Right lobe of liver (tissue), 6 donors: ENCODE data around the gene RIPOR3. TPM values are rescaled to one million over a fixed set of nuclear protein-coding genes. Genes with fewer than 3 reads are reported as not detected.
"Not testable (repeated sequence)": the region's sequence is repeated elsewhere in the genome, so short reads cannot be mapped to it uniquely, and the experiment has no call there.

Experiments used
- ATAC-seq, 4 donors: fragments of 200-7000 bp; cut with Tn5 transposase; one replicate each; pipeline ENCODE4 v1.9.1; 2020; ENCODE audit warnings: mild to moderate bottlenecking in 4 of 4, moderate library complexity in 4 of 4
- DNase-seq, 3 donors: peaks; one replicate each; pipeline ENCODE4 v3.0.0-alpha.2; 2020
- H3K27ac ChIP-seq, 3 donors: fragments of 200-600 bp; one replicate each; pipeline ENCODE4 v1.8.0; 2022
- H3K27me3 ChIP-seq, 2 donors: fragments of 200-600 bp; one replicate each; pipeline ENCODE4 v1.8.0; 2022
- H3K36me3 ChIP-seq, 4 donors: fragments of 200-600 bp; sonication (generic) in 1 of 4; one replicate each; pipeline versions ENCODE4 v1.5.1 to v1.8.0; 2017 to 2022; ENCODE audit warnings: control low read depth in 1 of 4
- H3K4me1 ChIP-seq, 4 donors: fragments of 200-600 bp; sonication (generic) in 1 of 4; one replicate each; pipeline versions ENCODE4 v1.5.1 to v1.8.0; 2017 to 2022; ENCODE audit warnings: control low read depth in 1 of 4
- H3K4me3 ChIP-seq, 3 donors: fragments of 200-600 bp; one replicate each; pipeline ENCODE4 v1.8.0; 2022
- H3K9me3 ChIP-seq, 4 donors: fragments of 200-600 bp; sonication (generic) in 1 of 4; one replicate each; pipeline versions ENCODE4 v1.5.1 to v1.8.0; 2017 to 2022; ENCODE audit warnings: control low read depth in 1 of 4
- CTCF ChIP-seq, 4 donors: fragments of 200-600 bp in 3 of 4; fragments of 450-650 bp in 1 of 4; IDR thresholded peaks; one replicate each; pipeline versions ENCODE4 v1.5.1 to v1.8.0; 2016 to 2022; ENCODE audit warnings: antibody characterized with exemption in 4 of 4, mild to moderate bottlenecking in 2 of 4
- POLR2A ChIP-seq: fragments of 450-650 bp; IDR thresholded peaks from one replicate; pipeline ENCODE4 v1.6.1; 2017; ENCODE audit warnings: antibody characterized with exemption, mild to moderate bottlenecking
- WGBS: methylation state at CpG from one replicate; pipeline ENCODE4 v1.1.6; 2018; ENCODE audit warnings: low coverage, low lambda C conversion rate; ENCODE audit not compliant: insufficient coverage; ENCODE audit errors: missing lambda C conversion rate; 5-methylcytosine and 5-hydroxymethylcytosine counted together
- intact Hi-C, 2 donors: fragments of 100-400 bp; cut with DNase I; formaldehyde crosslinking; loops; one replicate each; pipeline versions ENCODE4 v1.11.2 to v1.14.1; 2022
- total RNA-seq, 6 experiments: library from RNA; depleted of rRNA in 2 of 6; stranded (reverse); fragments of >200 nt in 2 of 6; fragmentation: NEBNext Ultra II Directional in 3 of 6; extraction: Animal tissue kit (Norgen Biotek cat#: 25700) in 3 of 6; gene quantifications; one replicate each; pipeline versions ENCODE4 v1.1.0 to v1.2.4, GENCODE V29; 2016 to 2023
- donor health status: DM: no; HTN: yes; CAD: no.
- donor health status: DM: no; HTN: no; CAD: no.
- donor health status: DM: no; HTN: no; CAD: no.
- donor health status: DM: no; HTN: yes; CAD: no.
- donor health status: DM: no; HTN: yes; CAD: no.

RIPOR3 gene
- total RNA-seq, 6 experiments from 2014 or later = 4.8 to 13.8 (median 8.9) TPM

GRCh38 chr20:50717974-50718761, 26.8 kb upstream of the RIPOR3 start:
- H3K27me3 ChIP-seq = no peaks in the 10 kb centered on the region

GRCh38 chr20:50717312-50717711, 26.0 kb upstream of the RIPOR3 start:
- Histone ChIP-seq H3K27me3 (no peaks in the 10 kb centered on the region), H3K4me3 (no peak overlapping the region), H3K36me3 (no peaks in the 10 kb centered on the region), H3K9me3 (no peaks in the 10 kb centered on the region), H3K27ac (no peak overlapping the region), H3K4me1 (no peaks in the 10 kb centered on the region)
- intact Hi-C loops = no loop called here
- 83% methylated on average over 1 of the region's 2 CpGs for WGBS
- ATAC-seq (no peak), DNase-seq (no peak)
- TF ChIP-seq POLR2A = no peak
- TF ChIP-seq CTCF (IDR thresholded peaks at IDR 0.05) = no peak

More at GRCh38 chr20:50717974-50718761, 26.8 kb upstream of the RIPOR3 start:
- no peak for DNase-seq
- no peak for ATAC-seq
- TF ChIP-seq POLR2A (no peak), CTCF (IDR thresholded peaks at IDR 0.05) (no peak)
- H3K9me3 ChIP-seq = no peaks in the 10 kb centered on the region
- intact Hi-C loops = no loop called here
- H3K36me3 ChIP-seq = no peaks in the 10 kb centered on the region
- no peaks in the 10 kb centered on the region for H3K4me1 ChIP-seq
- 73% methylated on average over 13 of the region's 13 CpGs for WGBS
- no peak overlapping the region for H3K4me3 ChIP-seq
- H3K27ac ChIP-seq = no peak overlapping the region

- ATAC-seq (no peak), DNase-seq (no peak)
- WGBS = 67% methylated on average over 1 of the region's 1 CpG
- H3K36me3 ChIP-seq = no peaks in the 10 kb centered on the region
- no peaks in the 10 kb centered on the region for H3K27me3 ChIP-seq
- H3K4me1 ChIP-seq = no peaks in the 10 kb centered on the region
- no peaks in the 10 kb centered on the region for H3K9me3 ChIP-seq
- intact Hi-C loops = no loop called here
- TF ChIP-seq POLR2A = no peak
- TF ChIP-seq CTCF (IDR thresholded peaks at IDR 0.05) = no peak
- H3K27ac ChIP-seq = no peak overlapping the region
- no peak overlapping the region for H3K4me3 ChIP-seq
Observed at GRCh38 chr20:50716518-50716917, 25.2 kb upstream of the RIPOR3 start.

GRCh38 chr20:50715694-50716093, 24.4 kb upstream of the RIPOR3 start:
- Histone ChIP-seq H3K4me3 (no peak overlapping the region), H3K27ac (no peak overlapping the region), H3K27me3 (no peaks in the 10 kb centered on the region), H3K9me3 (no peaks in the 10 kb centered on the region), H3K36me3 (no peaks in the 10 kb centered on the region), H3K4me1 (peaks cover 0 to 3% (median 0%) of the 10 kb centered on the region in 4 donors)
- DNase-seq = no peak
- ATAC-seq = no peak
- intact Hi-C loops = no loop called here
- 63% methylated on average over 3 of the region's 3 CpGs for WGBS
- TF ChIP-seq POLR2A (no peak), CTCF (IDR thresholded peaks at IDR 0.05) (no peak)

GRCh38 chr20:50714426-50714825, 23.1 kb upstream of the RIPOR3 start:
- DNase-seq, H3K9me3 ChIP-seq, H3K36me3 ChIP-seq, H3K27me3 ChIP-seq, H3K27ac ChIP-seq, H3K4me1 ChIP-seq, H3K4me3 ChIP-seq, ATAC-seq, intact Hi-C loops: not testable (repeated sequence)
- WGBS = 88% methylated on average over 8 of the region's 12 CpGs
